Measurements from ENCODE around the gene GABRR3. TPM values are rescaled to one million over a fixed set of nuclear protein-coding genes. Genes with fewer than 3 reads are reported as not detected.

GABRR3 gene
- polyA plus RNA-seq, 1 of the 3 experiments (the other 2 are of a cell fraction), result not detected

DNA sequence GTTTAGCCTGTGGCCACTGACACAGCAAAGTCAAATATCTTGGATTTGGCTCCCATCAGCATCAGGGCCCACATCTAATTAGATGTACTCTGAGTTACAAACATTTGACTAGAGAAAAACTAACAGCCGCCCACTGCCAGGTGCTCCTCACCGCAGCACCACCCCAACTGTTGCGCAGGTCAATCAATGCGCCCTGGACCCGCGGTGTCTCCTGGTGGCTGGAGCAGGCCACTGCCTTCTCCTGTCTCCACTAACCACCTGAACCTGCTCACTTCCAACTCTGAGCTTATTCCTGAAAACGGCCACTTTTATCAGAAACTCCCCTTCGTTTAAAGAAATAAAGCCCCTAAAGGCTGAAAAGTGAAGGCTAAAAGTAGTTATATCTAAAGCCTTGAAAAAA is 67.1 kb downstream of the GABRR3 start:
- no peaks in the 10 kb centered on the region for H3F3A ChIP-seq (replicated peaks; ENCODE audit: insufficient read depth)
- H4K20me1 ChIP-seq (ENCODE audit: insufficient read depth), result no peaks in the 10 kb centered on the region
- peaks cover 7 to 10% of the 10 kb centered on the region in 2 experiments; a peak in 3 of 4 replicates for H3K4me1 ChIP-seq (ENCODE audit: control insufficient read depth in 1 of 2, insufficient read depth in 2 of 2, low read depth in 1 of 2, low read length in 1 of 2)
- WGBS (ENCODE audit: low lambda C conversion rate), result 99% methylated on average over 8 of the region's 8 CpGs
- ChIA-PET CTCF (interaction anchor here (0.7 to 1.2 kb wide), 3 partner anchors 16 to 146 kb away, joined by 3 to 5 read pairs (median 3); partner anchors contain the start of gene CRYBG3), POLR2A (no interaction called here)
- peaks cover 16 to 25% of the 10 kb centered on the region in 2 experiments for H3K36me3 ChIP-seq (replicated peaks in 1 of 2; ENCODE audit: control insufficient read depth in 1 of 2, insufficient read depth in 2 of 2, low read length in 1 of 2)
- H3K4me3 ChIP-seq (ENCODE audit: low read depth in 2 of 2, low read length in 1 of 2), result no peak overlapping the region
- H2AFZ ChIP-seq (ENCODE audit: low read depth), result no peak overlapping the region
- no peak overlapping the region for H3K27ac ChIP-seq (ENCODE audit: low read depth in 2 of 2, low read length in 1 of 2)
- no peaks in the 10 kb centered on the region for H3K9me3 ChIP-seq
- H3K4me2 ChIP-seq, result no peak overlapping the region
- DNase-seq, result no peak
- peaks cover 11% of the 10 kb centered on the region; the same call in 1 of the 2 replicates for H3K79me2 ChIP-seq (ENCODE audit: insufficient read depth)
- TF ChIP-seq, protein P1, sequence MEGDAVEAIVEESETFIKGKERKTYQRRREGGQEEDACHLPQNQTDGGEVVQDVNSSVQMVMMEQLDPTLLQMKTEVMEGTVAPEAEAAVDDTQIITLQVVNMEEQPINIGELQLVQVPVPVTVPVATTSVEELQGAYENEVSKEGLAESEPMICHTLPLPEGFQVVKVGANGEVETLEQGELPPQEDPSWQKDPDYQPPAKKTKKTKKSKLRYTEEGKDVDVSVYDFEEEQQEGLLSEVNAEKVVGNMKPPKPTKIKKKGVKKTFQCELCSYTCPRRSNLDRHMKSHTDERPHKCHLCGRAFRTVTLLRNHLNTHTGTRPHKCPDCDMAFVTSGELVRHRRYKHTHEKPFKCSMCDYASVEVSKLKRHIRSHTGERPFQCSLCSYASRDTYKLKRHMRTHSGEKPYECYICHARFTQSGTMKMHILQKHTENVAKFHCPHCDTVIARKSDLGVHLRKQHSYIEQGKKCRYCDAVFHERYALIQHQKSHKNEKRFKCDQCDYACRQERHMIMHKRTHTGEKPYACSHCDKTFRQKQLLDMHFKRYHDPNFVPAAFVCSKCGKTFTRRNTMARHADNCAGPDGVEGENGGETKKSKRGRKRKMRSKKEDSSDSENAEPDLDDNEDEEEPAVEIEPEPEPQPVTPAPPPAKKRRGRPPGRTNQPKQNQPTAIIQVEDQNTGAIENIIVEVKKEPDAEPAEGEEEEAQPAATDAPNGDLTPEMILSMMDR (IDR thresholded peaks at IDR 0.05), result peak; percentile 17; the same call in 1 of the 2 replicates
- TF ChIP-seq RFX5 (IDR thresholded peaks at IDR 0.05; ENCODE audit: low read length), result no peak
- 0 out of 2 replicates have a peak, but pooled peaks have one; percentile 8 for TF ChIP-seq RAD21 (IDR thresholded peaks at IDR 0.05; ENCODE audit: low read length)
- H3K9ac ChIP-seq, result no peak overlapping the region
- no peaks in the 10 kb centered on the region for H3K27me3 ChIP-seq (ENCODE audit: insufficient read depth)
- H3K9me2 ChIP-seq, result no peaks in the 10 kb centered on the region

- Histone ChIP-seq H3F3A (replicated peaks; ENCODE audit: insufficient read depth) (no peaks in the 10 kb centered on the region), H3K79me2 (ENCODE audit: insufficient read depth) (no peaks in the 10 kb centered on the region), H3K27ac (ENCODE audit: low read depth in 2 of 2, low read length in 1 of 2) (no peak overlapping the region), H3K9me2 (no peaks in the 10 kb centered on the region), H3K4me2 (no peak overlapping the region), H4K20me1 (ENCODE audit: insufficient read depth) (no peaks in the 10 kb centered on the region), H3K9ac (no peak overlapping the region), H3K9me3 (no peaks in the 10 kb centered on the region), H3K36me3 (replicated peaks in 1 of 2; ENCODE audit: control insufficient read depth in 1 of 2, insufficient read depth in 2 of 2, low read length in 1 of 2) (peaks cover 13 to 50% of the 10 kb centered on the region in 2 experiments), H2AFZ (ENCODE audit: low read depth) (no peak overlapping the region), H3K4me1 (ENCODE audit: control insufficient read depth in 1 of 2, insufficient read depth in 2 of 2, low read depth in 1 of 2, low read length in 1 of 2) (no peaks in the 10 kb centered on the region; a peak in 2 of 4 replicates), H3K4me3 (ENCODE audit: low read depth in 2 of 2, low read length in 1 of 2) (no peak overlapping the region), H3K27me3 (ENCODE audit: insufficient read depth) (no peaks in the 10 kb centered on the region)
- ChIA-PET CTCF (interaction anchor here (1.0 kb wide), 1 partner anchor 24 kb away, joined by 3 read pairs; no protein-coding TSS in a partner anchor), POLR2A (no interaction called here)
- WGBS (ENCODE audit: low lambda C conversion rate), result 95% methylated on average over 8 of the region's 8 CpGs
- no peak for DNase-seq
- TF ChIP-seq TCF12 (IDR thresholded peaks at IDR 0.05), result peak; percentile 7; the same call in 1 of the 2 replicates
- TF ChIP-seq, protein P2, sequence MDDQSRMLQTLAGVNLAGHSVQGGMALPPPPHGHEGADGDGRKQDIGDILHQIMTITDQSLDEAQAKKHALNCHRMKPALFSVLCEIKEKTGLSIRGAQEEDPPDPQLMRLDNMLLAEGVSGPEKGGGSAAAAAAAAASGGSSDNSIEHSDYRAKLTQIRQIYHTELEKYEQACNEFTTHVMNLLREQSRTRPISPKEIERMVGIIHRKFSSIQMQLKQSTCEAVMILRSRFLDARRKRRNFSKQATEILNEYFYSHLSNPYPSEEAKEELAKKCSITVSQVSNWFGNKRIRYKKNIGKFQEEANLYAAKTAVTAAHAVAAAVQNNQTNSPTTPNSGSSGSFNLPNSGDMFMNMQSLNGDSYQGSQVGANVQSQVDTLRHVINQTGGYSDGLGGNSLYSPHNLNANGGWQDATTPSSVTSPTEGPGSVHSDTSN (IDR thresholded peaks at IDR 0.05), result no peak
These were observed 73.9 kb downstream of the GABRR3 start for GRCh38 chr3:97960993-97961766.

DNA sequence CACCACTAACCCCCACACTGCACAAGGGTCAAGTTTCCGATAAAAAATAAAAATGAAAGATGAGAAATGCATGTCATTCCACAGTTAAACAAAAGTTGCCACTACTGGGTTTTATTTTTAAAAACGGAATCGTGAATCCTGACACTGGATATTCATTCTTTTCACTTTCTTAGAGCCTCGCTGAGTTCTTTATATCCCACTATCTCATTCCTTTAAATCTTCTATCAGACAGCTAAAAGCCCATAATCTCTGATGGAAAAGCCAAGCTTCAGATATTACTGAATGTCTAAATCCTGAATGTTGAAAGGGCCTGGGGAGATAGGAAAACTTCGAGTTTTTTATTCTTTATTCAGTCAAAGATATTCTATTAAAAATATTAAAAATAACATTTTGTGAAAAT is 74.6 kb downstream of the GABRR3 start:
- Histone ChIP-seq H3K4me2 (no peak overlapping the region), H3K27me3 (ENCODE audit: insufficient read depth) (no peaks in the 10 kb centered on the region), H3K4me3 (ENCODE audit: low read depth in 2 of 2, low read length in 1 of 2) (no peak overlapping the region), H3F3A (replicated peaks; ENCODE audit: insufficient read depth) (no peaks in the 10 kb centered on the region), H3K9me3 (no peaks in the 10 kb centered on the region), H3K4me1 (ENCODE audit: control insufficient read depth in 1 of 2, insufficient read depth in 2 of 2, low read depth in 1 of 2, low read length in 1 of 2) (no peaks in the 10 kb centered on the region; a peak in 2 of 4 replicates), H2AFZ (ENCODE audit: low read depth) (no peak overlapping the region), H3K27ac (ENCODE audit: low read depth in 2 of 2, low read length in 1 of 2) (no peak overlapping the region), H3K79me2 (ENCODE audit: insufficient read depth) (no peaks in the 10 kb centered on the region), H3K9ac (no peak overlapping the region), H3K9me2 (no peaks in the 10 kb centered on the region), H3K36me3 (replicated peaks in 1 of 2; ENCODE audit: control insufficient read depth in 1 of 2, insufficient read depth in 2 of 2, low read length in 1 of 2) (peaks cover 7 to 49% of the 10 kb centered on the region in 2 experiments), H4K20me1 (ENCODE audit: insufficient read depth) (no peaks in the 10 kb centered on the region)
- POLR2A ChIA-PET, result no interaction called here
- no peak for DNase-seq
- TF ChIP-seq ZBTB33 (IDR thresholded peaks at IDR 0.05; ENCODE audit: borderline replicate concordance, low read depth), result no peak
- TF ChIP-seq EP300 (IDR thresholded peaks at IDR 0.05; ENCODE audit: borderline replicate concordance in 1 of 2, low read depth in 1 of 2, low read length in 1 of 2), result no peak
- no peak for TF ChIP-seq YY1 (IDR thresholded peaks at IDR 0.05; ENCODE audit: low read depth)
- no peak for TF ChIP-seq SIN3A (IDR thresholded peaks at IDR 0.05; ENCODE audit: borderline replicate concordance, low read depth, low read length)
- TF ChIP-seq SMC3 (IDR thresholded peaks at IDR 0.05; ENCODE audit: low read depth, low read length), result no peak
- TF ChIP-seq USF1 (IDR thresholded peaks at IDR 0.05; ENCODE audit: borderline replicate concordance, low read depth), result no peak
- no peak for TF ChIP-seq RFX5 (IDR thresholded peaks at IDR 0.05; ENCODE audit: low read length)
- TF ChIP-seq, protein P3, sequence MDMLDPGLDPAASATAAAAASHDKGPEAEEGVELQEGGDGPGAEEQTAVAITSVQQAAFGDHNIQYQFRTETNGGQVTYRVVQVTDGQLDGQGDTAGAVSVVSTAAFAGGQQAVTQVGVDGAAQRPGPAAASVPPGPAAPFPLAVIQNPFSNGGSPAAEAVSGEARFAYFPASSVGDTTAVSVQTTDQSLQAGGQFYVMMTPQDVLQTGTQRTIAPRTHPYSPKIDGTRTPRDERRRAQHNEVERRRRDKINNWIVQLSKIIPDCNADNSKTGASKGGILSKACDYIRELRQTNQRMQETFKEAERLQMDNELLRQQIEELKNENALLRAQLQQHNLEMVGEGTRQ (IDR thresholded peaks at IDR 0.05; ENCODE audit: borderline replicate concordance, low read depth, low read length), result no peak
- CTCF ChIA-PET, result interaction anchor here (1.0 kb wide), 1 partner anchor 24 kb away, joined by 3 read pairs; no protein-coding TSS in a partner anchor
- WGBS (ENCODE audit: low lambda C conversion rate), result 83% methylated on average over 5 of the region's 5 CpGs
